Erythroblast (primary cell): ENCODE results near the gene IL15.
"Not testable (repeated sequence)": the region's sequence is repeated elsewhere in the genome, so short reads cannot be mapped to it uniquely, and the experiment has no call there.

Experiments used
- DNase-seq, 2 experiments: peaks; one replicate each; lab custom pipeline; 2025; lab: John Stamatoyannopoulos, UW
- GATA1 ChIP-seq: IDR thresholded peaks from 2 replicates; pipeline ENCODE4 v1.6.1; 2011; ENCODE audit warnings: low read depth, mild to moderate bottlenecking, control low read depth, low read length, moderate library complexity
- POLR2A ChIP-seq: IDR thresholded peaks from 2 replicates; pipeline ENCODE4 v1.6.1; 2011; ENCODE audit warnings: mild to moderate bottlenecking, low read length

Gene IL15, protein sequence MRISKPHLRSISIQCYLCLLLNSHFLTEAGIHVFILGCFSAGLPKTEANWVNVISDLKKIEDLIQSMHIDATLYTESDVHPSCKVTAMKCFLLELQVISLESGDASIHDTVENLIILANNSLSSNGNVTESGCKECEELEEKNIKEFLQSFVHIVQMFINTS

GRCh38 chr4:141636082-141636770 is at the start of gene IL15:
Gene IL15, plus strand, starts transcription at chr4:141636583. Its CDS starts 82,882 bp downstream, at chr4:141719465.
- peak; percentile 30 to 62 for DNase-seq
- TF ChIP-seq POLR2A (no peak), GATA1 (no peak)

DNA sequence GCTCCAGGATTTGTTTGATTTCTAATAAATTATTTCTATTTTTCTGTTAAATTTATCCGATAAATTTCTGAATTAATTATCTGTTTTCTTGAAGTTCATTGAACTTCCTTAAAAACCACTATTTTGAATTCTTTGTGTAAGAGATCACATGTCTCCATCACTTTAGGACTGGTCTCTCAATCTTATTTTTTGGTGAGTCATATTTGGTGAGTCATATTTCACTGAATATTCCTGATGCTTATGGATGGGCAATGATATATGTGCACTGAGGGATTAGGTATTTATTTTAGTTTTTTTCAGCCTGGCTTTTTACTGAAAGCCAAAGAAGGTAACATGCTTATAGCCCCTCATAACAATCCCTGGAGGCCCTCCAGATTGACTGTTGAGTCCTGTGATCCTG is 48.5 kb upstream of the IL15 start:
- no peak for DNase-seq
- TF ChIP-seq POLR2A (no peak), GATA1 (no peak)

- DNase-seq = no peak
- no peak for TF ChIP-seq POLR2A
- TF ChIP-seq GATA1 = no peak
Measured at GRCh38 chr4:141595531-141595930, 40.9 kb upstream of the IL15 start.

- DNase-seq = no peak
- TF ChIP-seq GATA1 = no peak
- no peak for TF ChIP-seq POLR2A
Measured at GRCh38 chr4:141599853-141600252, 36.5 kb upstream of the IL15 start.

DNA sequence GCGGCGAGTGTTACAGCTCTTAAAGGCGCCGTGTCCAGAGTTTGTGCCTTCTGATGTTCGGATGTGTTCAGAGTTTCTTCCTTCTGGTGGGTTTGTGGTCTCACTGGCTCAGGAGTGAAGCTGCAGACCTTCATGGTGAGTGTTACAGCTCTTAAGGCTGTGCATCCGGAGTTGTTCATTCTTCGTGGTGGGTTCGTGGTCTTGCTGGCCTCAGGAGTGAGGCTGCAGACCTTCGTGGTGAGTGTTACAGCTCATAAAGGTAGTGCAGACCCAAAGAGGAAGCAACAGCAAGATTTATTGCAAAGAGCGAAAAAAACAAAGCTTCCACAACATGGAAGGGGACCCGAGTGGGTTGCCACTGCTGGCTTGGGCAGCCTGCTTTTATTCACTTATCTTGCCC is 31.7 kb upstream of the IL15 start:
- DNase-seq = not testable (repeated sequence)

DNA sequence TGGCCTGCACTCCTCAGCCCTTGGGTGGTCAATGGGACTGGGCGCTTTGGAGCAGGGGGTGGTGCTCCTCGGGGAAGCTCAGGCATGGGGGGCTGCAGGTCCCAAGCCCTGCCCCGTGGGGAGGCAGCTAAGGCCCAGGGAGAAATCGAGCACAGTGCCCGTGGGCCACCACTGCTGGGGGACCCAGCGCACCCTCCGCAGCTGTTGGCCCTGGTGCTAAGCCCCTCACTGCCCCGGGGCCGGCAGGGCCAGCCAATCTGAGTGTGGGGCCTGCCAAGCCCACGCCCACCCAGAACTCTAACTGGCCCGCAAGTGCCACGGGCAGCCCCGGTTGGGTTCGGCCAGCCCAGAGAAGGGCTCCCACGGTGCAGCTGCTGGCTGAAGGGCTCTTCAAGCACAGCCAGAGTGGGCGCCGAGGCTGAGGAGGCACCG is 30.9 kb upstream of the IL15 start:
- no peak for TF ChIP-seq GATA1
- no peak for TF ChIP-seq POLR2A
- no peak for DNase-seq

GRCh38 chr4:141609243-141609642 is 27.1 kb upstream of the IL15 start:
- no peak for DNase-seq
- TF ChIP-seq POLR2A (no peak), GATA1 (no peak)

DNA sequence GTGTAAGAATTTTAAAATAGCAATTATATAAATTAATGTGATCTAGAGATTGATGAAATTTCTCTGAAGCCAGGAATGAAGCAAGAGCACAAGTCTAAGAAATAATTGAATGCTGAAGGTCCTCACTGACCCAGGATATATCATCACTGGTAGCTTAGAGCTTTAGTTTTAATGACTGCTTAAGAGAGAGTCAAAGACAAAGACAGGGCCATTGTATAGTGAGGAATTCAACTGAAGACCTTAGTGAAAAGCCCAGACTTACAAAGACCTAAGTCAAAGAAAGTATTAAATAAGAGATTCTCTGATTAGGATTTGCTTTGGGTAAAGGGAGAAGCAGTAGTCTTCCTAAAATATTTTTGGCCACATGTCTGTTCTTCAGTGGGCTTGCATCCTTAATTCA is 26.0 kb upstream of the IL15 start:
- TF ChIP-seq GATA1 = no peak
- TF ChIP-seq POLR2A = no peak
- DNase-seq = no peak

DNA sequence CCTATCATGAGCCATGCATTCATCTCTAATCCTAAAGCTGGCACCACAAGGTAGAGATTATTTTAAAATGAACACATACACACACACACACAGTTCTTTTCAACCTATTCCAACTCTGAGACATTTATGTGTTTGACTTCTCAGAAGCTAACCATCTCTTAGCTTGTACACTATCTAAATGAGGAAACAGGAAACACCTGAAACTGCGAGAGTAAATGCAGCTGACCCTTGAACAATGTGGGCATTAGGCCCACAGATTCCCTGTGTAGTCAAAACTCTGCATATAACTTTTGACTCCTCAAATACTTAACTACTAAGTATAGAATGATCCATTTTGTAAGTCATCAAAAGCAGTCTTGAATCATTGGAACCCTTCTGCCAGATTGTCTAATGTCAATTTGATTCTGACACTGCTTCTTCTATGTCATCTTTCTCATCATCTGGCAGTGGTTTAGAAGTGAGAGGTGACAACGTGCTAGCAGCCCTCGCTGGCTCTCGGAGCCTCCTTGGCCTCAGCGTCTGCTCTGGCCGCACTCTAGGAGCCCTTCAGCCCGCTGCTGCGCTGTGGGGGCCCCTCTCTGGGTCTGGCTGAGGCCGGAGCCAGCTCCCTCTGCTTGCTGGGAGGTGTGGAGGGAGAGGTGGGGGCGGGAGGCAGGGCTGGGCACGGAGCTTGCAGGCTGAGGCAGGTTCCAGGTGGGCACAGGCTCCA is 21.4 kb upstream of the IL15 start:
- TF ChIP-seq POLR2A = no peak
- TF ChIP-seq GATA1 = no peak
- DNase-seq = no peak

GRCh38 chr4:141615587-141615918 is 20.8 kb upstream of the IL15 start:
- DNase-seq = not testable (repeated sequence)

DNA sequence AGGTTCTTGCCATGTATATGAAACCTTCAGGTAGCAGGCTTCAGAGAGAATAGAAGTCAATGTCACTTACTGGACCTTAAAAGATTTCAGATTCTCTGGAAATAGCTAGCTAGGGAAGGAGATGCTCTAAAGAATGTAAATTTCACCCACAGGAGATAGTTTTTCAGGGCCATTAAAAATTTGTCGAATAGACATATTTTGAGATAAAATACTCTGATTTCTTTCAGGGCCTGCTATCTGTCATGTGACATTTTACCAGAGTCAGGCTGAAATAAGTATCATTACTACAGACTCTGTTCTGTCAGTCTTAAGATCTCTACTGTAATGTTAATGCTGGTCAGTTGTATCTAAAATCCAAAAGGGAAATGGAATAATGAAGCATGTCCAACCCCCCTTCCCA is 15.7 kb upstream of the IL15 start:
- DNase-seq = no peak
- TF ChIP-seq POLR2A = no peak
- no peak for TF ChIP-seq GATA1

GRCh38 chr4:141625023-141625422 is 11.4 kb upstream of the IL15 start:
- DNase-seq = no peak
- TF ChIP-seq POLR2A = no peak

DNA sequence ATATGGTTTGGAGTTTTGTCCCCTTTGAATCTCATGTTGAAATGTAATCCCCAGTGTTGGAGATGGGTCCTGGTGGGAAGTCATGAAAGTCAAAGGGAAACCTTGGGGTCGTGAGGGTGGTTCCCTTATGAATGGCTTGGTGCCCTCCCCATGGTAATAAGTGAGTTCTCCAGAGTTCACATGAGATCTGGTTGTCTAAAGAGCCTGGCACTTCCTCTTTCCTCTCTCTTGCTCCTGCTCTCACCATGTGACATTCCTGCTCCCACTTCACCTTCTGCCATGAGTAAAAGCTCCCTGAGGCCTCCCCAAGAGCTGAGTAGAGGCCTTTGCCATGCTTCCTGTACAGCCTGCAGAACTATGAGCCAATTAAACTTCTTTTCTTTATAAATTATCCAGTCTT is 5.5 kb upstream of the IL15 start:
- no peak for DNase-seq
- TF ChIP-seq POLR2A (no peak), GATA1 (no peak)

DNA sequence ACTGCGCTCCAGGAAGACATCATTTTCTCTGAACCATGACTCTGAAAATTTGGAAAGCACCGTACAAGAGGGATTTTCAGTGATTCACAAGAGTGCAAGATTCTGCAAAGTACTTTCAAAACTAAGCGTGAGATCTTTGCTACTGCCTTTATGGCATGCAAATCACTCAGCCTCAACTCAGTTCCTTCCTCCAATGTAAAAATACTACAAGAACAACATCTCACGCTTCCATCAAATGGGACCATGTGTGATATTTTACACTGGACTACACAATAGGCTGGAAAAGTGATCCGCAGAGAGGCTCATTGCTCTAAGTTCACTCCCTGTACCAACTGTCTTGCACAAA is 674 bp upstream of the IL15 start:
- peak in 1 of 2 experiments; percentile 9 for DNase-seq
- TF ChIP-seq GATA1 (no peak), POLR2A (no peak)
